ENCODE data around the gene EEF2. TPM values are rescaled to one million over a fixed set of nuclear protein-coding genes. Genes with fewer than 3 reads are reported as not detected.
A peak's percentile ranks its signal among the peaks of the same experiment; 100 is the strongest.
"Not testable (repeated sequence)": the region's sequence is repeated elsewhere in the genome, so short reads cannot be mapped to it uniquely, and the experiment has no call there.

EEF2 gene
- total and polyA plus RNA-seq, 5 donors from 2014 or later: 564 to 2,369 (median 588) TPM

- H3K9me3 Mint-ChIP-seq: no peaks in the 10 kb centered on the region
- Histone ChIP-seq H3K4me1 (ENCODE audit: control insufficient read depth, insufficient read depth, low read length, poor library complexity, severe bottlenecking) (no peaks in the 10 kb centered on the region), H3K27me3 (ENCODE audit: control insufficient read depth, insufficient read depth, low read length) (no peaks in the 10 kb centered on the region), H3K36me3 (ENCODE audit: control insufficient read depth, insufficient read depth, low read length) (peaks cover 55% of the 10 kb centered on the region), H3K4me3 (ENCODE audit: low read depth, low read length) (no peak overlapping the region), H3K9me3 (ENCODE audit: control insufficient read depth in 2 of 2, low read length in 2 of 2) (no peaks in the 10 kb centered on the region), H3K27ac (ENCODE audit: insufficient read depth, low read length, poor library complexity, severe bottlenecking) (no peak overlapping the region)
- peaks cover 5% of the 10 kb centered on the region for H3K36me3 Mint-ChIP-seq
- no peaks in the 10 kb centered on the region for H3K4me1 Mint-ChIP-seq
- DNase-seq: no peak
- H3K27me3 Mint-ChIP-seq: no peaks in the 10 kb centered on the region
- no peak overlapping the region for H3K4me3 Mint-ChIP-seq
- H3K27ac Mint-ChIP-seq: no peak overlapping the region
- no peak for ATAC-seq (ENCODE audit: low read depth in 2 of 2)
Measured at GRCh38 chr19:3961007-3961406, 24.3 kb downstream of the EEF2 start.

DNA sequence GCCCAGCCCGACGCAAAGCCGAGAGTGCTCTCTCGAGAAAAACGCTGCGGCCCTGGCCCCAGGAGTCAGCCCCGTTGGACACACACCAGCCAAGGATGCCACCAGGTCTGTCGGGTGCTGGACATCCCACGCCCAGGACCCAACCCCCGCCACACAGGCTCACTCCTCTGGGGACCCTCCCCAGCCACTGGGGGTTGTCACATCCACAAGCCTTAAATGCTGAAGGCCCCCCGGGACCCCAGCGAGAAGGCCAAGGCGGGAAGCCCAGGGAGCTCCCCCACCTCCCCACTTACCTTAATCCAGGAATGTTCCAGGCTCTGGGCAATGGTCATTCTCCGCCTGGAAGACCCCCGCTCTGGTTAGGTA is 25.5 kb downstream of the EEF2 start:
- DNase-seq (no peak), ATAC-seq (ENCODE audit: low read depth in 2 of 2) (no peak)
- Mint-ChIP-seq H3K4me1 (no peaks in the 10 kb centered on the region), H3K27me3 (peaks cover 5% of the 10 kb centered on the region), H3K9me3 (no peaks in the 10 kb centered on the region), H3K36me3 (peaks cover 5% of the 10 kb centered on the region), H3K27ac (no peak overlapping the region), H3K4me3 (no peak overlapping the region)
- Histone ChIP-seq H3K9me3 (ENCODE audit: control insufficient read depth in 2 of 2, low read length in 2 of 2) (no peaks in the 10 kb centered on the region), H3K4me1 (ENCODE audit: control insufficient read depth, insufficient read depth, low read length, poor library complexity, severe bottlenecking) (no peaks in the 10 kb centered on the region), H3K36me3 (ENCODE audit: control insufficient read depth, insufficient read depth, low read length) (peaks cover 51% of the 10 kb centered on the region), H3K4me3 (ENCODE audit: low read depth, low read length) (no peak overlapping the region), H3K27me3 (ENCODE audit: control insufficient read depth, insufficient read depth, low read length) (no peaks in the 10 kb centered on the region), H3K27ac (ENCODE audit: insufficient read depth, low read length, poor library complexity, severe bottlenecking) (no peak overlapping the region)

GRCh38 chr19:3958836-3959765 is 26.2 kb downstream of the EEF2 start:
- Mint-ChIP-seq H3K27ac (no peak overlapping the region), H3K27me3 (peaks cover 5% of the 10 kb centered on the region), H3K4me1 (no peaks in the 10 kb centered on the region), H3K4me3 (no peak overlapping the region), H3K9me3 (no peaks in the 10 kb centered on the region), H3K36me3 (peaks cover 5% of the 10 kb centered on the region)
- H3K4me3 ChIP-seq (ENCODE audit: low read depth, low read length): no peak overlapping the region
- peaks cover 48% of the 10 kb centered on the region for H3K36me3 ChIP-seq (ENCODE audit: control insufficient read depth, insufficient read depth, low read length)
- no peaks in the 10 kb centered on the region for H3K9me3 ChIP-seq (ENCODE audit: control insufficient read depth in 2 of 2, low read length in 2 of 2)
- no peaks in the 10 kb centered on the region for H3K4me1 ChIP-seq (ENCODE audit: control insufficient read depth, insufficient read depth, low read length, poor library complexity, severe bottlenecking)
- no peaks in the 10 kb centered on the region for H3K27me3 ChIP-seq (ENCODE audit: control insufficient read depth, insufficient read depth, low read length)
- no peak overlapping the region for H3K27ac ChIP-seq (ENCODE audit: insufficient read depth, low read length, poor library complexity, severe bottlenecking)
- DNase-seq: no peak
- no peak for ATAC-seq (ENCODE audit: low read depth in 2 of 2)

GRCh38 chr19:3955688-3956087 is 29.6 kb downstream of the EEF2 start:
- Histone ChIP-seq H3K36me3 (ENCODE audit: control insufficient read depth, insufficient read depth, low read length) (peaks cover 19% of the 10 kb centered on the region), H3K4me3 (ENCODE audit: low read depth, low read length) (no peak overlapping the region), H3K27me3 (ENCODE audit: control insufficient read depth, insufficient read depth, low read length) (no peaks in the 10 kb centered on the region), H3K9me3 (ENCODE audit: control insufficient read depth in 2 of 2, low read length in 2 of 2) (no peaks in the 10 kb centered on the region), H3K27ac (ENCODE audit: insufficient read depth, low read length, poor library complexity, severe bottlenecking) (no peak overlapping the region), H3K4me1 (ENCODE audit: control insufficient read depth, insufficient read depth, low read length, poor library complexity, severe bottlenecking) (peaks cover 2% of the 10 kb centered on the region)
- Mint-ChIP-seq H3K9me3 (peaks cover 0 to 1% (median 0%) of the 10 kb centered on the region in 7 donors), H3K27ac (no peak overlapping the region), H3K36me3 (no peaks in the 10 kb centered on the region), H3K4me1 (peaks cover 0 to 7% (median 4%) of the 10 kb centered on the region in 4 donors), H3K4me3 (peak overlapping the region in 1 of 4 donors; percentile 54), H3K27me3 (peaks cover 10% of the 10 kb centered on the region)
- DNase-seq (no peak), ATAC-seq (ENCODE audit: low read depth in 2 of 2) (no peak)

DNA sequence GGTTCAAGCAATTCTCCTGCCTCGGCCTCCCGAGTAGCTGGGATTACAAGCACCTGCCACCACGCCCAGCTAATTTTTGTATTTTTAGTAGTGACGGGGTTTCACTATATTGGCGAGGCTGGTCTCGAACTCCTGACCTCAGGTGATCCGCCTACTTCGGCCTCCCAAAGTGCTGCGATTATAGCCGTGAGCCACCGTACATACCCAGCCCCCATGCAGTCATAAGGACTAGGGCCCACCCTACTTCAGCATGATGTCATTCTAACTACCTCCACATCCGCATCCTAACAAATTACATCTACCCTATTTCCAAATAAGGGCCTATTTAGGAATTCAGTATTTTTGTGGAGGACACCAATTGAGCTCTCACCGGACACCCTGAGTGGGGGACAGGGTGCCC is 30.0 kb downstream of the EEF2 start:
- peaks cover 17% of the 10 kb centered on the region for H3K36me3 ChIP-seq (ENCODE audit: control insufficient read depth, insufficient read depth, low read length)
- H3K27me3 Mint-ChIP-seq: peaks cover 10% of the 10 kb centered on the region
- ATAC-seq (ENCODE audit: low read depth in 2 of 2); H3K9me3 Mint-ChIP-seq; H3K9me3 ChIP-seq (ENCODE audit: control insufficient read depth in 2 of 2, low read length in 2 of 2); H3K27ac ChIP-seq (ENCODE audit: insufficient read depth, low read length, poor library complexity, severe bottlenecking); H3K4me1 Mint-ChIP-seq; H3K4me1 ChIP-seq (ENCODE audit: control insufficient read depth, insufficient read depth, low read length, poor library complexity, severe bottlenecking); H3K4me3 ChIP-seq (ENCODE audit: low read depth, low read length); H3K4me3 Mint-ChIP-seq; H3K27ac Mint-ChIP-seq; DNase-seq; H3K36me3 Mint-ChIP-seq; H3K27me3 ChIP-seq (ENCODE audit: control insufficient read depth, insufficient read depth, low read length): not testable (repeated sequence)

- Mint-ChIP-seq H3K36me3 (no peaks in the 10 kb centered on the region), H3K9me3 (peaks cover 0 to 1% (median 0%) of the 10 kb centered on the region in 7 donors), H3K4me3 (no peak overlapping the region), H3K27me3 (peaks cover 10% of the 10 kb centered on the region), H3K4me1 (peaks cover 0 to 7% (median 4%) of the 10 kb centered on the region in 4 donors), H3K27ac (no peak overlapping the region)
- no peaks in the 10 kb centered on the region for H3K27me3 ChIP-seq (ENCODE audit: control insufficient read depth, insufficient read depth, low read length)
- peaks cover 7% of the 10 kb centered on the region for H3K36me3 ChIP-seq (ENCODE audit: control insufficient read depth, insufficient read depth, low read length)
- no peak overlapping the region for H3K4me3 ChIP-seq (ENCODE audit: low read depth, low read length)
- DNase-seq: no peak
- peaks cover 7% of the 10 kb centered on the region for H3K4me1 ChIP-seq (ENCODE audit: control insufficient read depth, insufficient read depth, low read length, poor library complexity, severe bottlenecking)
- ATAC-seq (ENCODE audit: low read depth in 2 of 2): no peak
- no peak overlapping the region for H3K27ac ChIP-seq (ENCODE audit: insufficient read depth, low read length, poor library complexity, severe bottlenecking)
- no peaks in the 10 kb centered on the region for H3K9me3 ChIP-seq (ENCODE audit: control insufficient read depth in 2 of 2, low read length in 2 of 2)
Measured at GRCh38 chr19:3954107-3954506, 31.2 kb downstream of the EEF2 start.

- H3K4me3 ChIP-seq (ENCODE audit: low read depth, low read length); H3K4me1 ChIP-seq (ENCODE audit: control insufficient read depth, insufficient read depth, low read length, poor library complexity, severe bottlenecking); H3K27ac Mint-ChIP-seq; H3K27ac ChIP-seq (ENCODE audit: insufficient read depth, low read length, poor library complexity, severe bottlenecking); H3K27me3 ChIP-seq (ENCODE audit: control insufficient read depth, insufficient read depth, low read length); H3K4me1 Mint-ChIP-seq; H3K36me3 ChIP-seq (ENCODE audit: control insufficient read depth, insufficient read depth, low read length); ATAC-seq (ENCODE audit: low read depth in 2 of 2); H3K4me3 Mint-ChIP-seq; H3K36me3 Mint-ChIP-seq; DNase-seq; H3K9me3 Mint-ChIP-seq; H3K9me3 ChIP-seq (ENCODE audit: control insufficient read depth in 2 of 2, low read length in 2 of 2): not testable (repeated sequence)
- peaks cover 10% of the 10 kb centered on the region for H3K27me3 Mint-ChIP-seq
Measured at GRCh38 chr19:3952755-3953276, 32.4 kb downstream of the EEF2 start.
